Measurements from ENCODE around the gene RAB11FIP3.
"Not testable (repeated sequence)": the region's sequence is repeated elsewhere in the genome, so short reads cannot be mapped to it uniquely, and the experiment has no call there.

RAB11FIP3 gene

DNA sequence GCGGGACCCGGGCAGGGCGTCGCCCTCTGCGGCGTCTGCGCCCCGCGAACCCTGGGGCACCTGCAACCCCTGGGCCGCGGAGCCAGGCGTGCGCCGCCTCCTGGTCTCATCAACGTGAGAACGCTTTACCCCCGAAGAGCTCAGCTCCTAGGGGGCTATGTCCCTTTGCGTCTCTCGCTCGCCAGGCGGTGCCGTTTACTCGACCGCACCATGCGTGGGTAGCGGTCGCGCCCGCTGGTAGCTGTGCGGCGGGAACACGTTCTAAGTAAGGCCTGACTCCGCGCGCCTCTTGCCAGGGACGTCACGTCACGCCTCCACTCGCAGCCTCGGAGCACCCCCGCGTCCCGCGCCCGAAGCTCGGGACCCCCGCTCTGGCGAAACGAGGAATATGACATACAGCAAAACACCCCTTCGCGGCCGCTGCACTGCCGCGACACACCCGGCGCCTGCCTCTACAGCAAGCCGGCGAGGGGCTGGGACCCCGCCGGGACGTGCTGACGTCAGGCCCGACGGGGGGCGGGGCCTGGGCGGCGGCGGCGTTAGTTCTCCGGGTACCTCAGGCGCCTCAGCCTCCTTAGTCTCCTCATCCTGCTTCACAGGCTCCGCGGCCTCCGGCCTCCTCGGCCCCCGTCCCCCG, at the start of gene RAB11FIP3:
Gene RAB11FIP3, plus strand, starts transcription at position 568 of the 637 bp plus-strand sequence. CDS start 358 bp downstream, outside the sequence.
- DNase-seq, result peak; percentile 87

DNA sequence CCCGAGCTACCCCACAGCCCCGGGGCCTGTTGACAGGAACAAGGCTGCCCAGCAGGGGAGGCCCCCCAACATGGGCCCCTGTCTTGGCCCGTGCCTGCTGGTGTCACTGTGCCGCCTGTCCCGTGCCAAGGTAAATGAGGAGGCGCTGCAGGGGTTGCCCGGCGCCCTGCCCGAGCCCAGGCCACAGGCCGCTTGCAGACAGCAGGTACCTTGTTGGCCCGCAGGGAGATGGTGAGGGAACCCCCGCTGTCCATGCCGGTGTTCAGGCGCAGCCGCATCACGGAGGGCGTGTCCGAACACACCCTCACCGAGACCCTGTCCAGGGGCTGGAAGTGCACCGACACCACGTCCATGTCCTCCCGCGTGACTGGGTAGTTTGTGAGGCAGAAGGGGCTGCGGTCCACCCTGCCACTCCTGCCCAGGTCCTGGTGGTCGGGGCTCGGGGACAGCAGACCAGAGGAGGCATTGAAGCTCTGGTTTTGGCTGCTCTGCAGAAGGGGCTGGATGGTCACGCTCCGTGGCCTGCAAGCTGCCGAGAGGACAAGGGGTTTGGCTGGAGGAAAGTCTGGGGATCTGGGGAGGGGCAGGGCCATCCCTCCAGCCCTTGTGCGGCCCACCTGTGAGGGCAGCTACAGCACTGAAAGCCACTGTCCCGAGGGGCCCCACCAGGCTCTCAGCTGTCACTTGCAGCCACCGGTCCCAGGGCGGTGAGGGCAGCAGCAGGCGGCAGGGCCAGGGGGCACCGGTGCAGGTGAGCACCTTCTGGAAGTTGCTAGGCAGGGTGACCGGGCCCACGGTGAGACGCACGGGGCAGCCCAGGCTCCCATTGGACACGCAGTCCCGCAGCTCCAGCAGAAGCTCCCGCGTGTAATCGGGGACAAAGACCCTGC, 49.3 kb upstream of the RAB11FIP3 start:
- DNase-seq, result no peak

DNA sequence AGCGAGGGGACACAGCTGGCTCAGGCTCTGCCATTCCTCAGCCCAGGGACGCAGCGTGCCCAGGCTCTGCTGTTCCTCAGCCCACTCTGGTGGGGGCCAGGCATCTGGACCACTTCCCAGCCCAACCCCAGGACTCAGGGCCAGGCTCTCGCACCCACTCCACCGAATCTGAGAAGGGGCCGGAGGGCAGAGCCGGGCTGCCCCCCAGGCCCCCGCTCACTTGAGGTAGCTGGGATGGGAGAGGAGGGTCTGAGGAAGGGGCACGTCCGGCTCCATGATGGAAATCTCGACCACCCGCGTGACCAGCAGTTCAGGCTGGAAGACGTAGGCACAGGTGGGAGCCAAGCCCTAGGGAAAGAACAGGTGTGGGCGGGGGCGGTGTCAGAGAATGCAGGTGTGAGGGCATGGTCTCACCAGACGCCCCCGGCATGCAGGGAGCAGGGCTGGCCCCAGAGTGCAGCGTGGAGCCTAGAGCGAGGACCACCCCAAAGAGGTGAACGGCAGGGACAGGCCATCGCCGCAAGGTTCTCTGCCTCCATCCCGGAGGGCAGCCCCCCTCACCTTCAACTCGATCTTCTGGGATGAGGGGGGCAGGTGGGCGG, 48.5 kb upstream of the RAB11FIP3 start:
- no peak for DNase-seq

- no peak for DNase-seq
Observed at GRCh38 chr16:377419-377951, 48.0 kb upstream of the RAB11FIP3 start.

DNA sequence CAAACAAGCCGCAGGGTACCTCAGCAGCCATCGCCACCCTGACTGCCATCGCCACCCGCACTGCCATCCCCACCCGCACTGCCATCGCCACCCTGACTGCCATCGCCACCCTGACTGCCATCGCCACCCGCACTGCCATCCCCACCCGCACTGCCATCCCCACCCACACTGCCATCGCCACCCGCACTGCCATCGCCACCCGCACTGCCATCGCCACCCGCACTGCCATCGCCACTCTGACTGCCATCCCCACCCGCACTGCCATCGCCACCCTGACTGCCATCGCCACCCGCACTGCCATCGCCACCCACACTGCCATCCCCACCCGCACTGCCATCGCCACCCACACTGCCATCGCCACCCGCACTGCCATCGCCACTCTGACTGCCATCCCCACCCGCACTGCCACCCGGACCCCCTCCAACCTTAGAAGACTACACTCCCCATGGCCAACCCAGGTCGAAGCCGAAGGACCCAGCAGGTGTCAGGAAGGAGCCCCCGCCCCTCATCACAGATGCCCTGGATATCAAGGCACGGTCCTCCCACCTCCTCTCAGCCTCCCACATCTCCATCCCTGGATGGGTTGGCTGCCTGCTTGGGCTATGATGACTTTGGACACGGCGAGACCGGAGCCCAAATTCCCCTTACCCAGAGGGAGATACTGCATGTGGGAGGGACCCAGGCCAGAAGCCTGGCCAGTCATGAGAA, 47.2 kb upstream of the RAB11FIP3 start:
- DNase-seq, result not testable (repeated sequence)

DNA sequence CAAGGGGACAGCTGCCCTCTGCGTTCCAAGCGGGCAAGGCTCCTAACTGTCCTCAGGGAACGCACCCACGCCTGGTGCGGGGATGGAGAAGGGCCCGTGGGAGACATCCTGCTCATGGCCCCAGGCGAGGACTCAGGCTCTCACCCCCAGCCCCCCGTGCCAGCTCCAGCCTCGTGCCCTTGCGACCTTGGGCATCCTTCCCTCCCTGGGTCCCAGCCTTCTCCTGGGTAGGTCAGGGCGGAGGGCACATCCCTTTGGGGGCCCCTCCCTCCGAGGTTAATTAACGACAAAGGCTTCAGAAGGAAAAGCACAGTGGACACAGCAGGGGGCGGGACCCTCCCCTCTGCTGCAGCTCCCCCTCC, 46.6 kb upstream of the RAB11FIP3 start:
- no peak for DNase-seq

- DNase-seq, result no peak
Observed at GRCh38 chr16:379183-379960, 46.1 kb upstream of the RAB11FIP3 start.

DNA sequence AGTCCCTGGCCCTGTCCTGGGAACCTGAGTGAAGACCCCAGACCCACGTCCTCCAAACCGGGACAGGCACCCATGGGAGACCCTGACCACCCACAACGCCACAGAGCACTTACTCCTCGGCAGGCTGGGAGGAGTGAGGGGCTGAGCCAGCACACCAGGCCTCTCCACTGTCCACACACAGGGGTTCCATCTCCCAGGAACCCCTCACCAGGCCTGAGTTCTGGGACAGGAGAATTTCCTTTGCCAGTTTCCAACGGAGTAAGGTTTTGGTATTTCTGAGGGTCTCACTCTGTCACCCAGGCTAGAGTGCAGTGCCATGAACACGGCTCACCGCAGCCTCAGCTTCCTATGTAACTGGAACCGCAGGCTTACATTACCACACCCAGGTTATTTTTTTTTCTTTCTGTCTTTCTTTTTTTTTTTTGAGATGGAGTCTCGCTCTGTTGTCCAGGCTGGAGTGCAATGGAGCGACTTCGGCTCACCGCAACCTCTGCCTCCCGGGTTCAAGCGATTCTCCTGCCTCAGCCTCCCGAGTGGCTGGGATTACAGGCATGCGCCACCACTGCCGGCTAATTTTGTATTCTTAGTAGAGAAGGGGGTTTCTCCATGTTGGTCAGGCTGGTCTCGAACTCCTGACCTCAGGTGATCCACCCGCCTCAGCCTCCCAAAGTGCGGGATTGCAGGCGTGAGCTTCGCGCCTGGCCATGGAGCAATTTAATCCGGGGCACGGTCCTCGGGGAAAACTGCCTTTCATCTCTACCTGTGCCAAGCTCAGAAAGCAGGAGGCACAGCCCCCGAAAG, 45.3 kb upstream of the RAB11FIP3 start:
- no peak for DNase-seq

DNA sequence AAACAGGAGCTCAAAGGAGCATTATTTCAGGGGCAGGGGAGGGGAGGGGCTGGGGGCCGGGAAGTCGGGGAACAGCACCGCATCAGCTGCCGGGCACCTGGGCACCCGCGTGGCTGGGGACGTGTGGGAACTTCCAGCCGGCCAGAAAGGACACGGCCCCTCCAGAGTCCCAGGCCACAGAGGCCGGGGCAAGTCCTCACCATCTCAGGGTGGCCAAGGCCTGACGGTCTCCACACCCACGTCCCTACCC, 44.8 kb upstream of the RAB11FIP3 start:
- no peak for DNase-seq

DNA sequence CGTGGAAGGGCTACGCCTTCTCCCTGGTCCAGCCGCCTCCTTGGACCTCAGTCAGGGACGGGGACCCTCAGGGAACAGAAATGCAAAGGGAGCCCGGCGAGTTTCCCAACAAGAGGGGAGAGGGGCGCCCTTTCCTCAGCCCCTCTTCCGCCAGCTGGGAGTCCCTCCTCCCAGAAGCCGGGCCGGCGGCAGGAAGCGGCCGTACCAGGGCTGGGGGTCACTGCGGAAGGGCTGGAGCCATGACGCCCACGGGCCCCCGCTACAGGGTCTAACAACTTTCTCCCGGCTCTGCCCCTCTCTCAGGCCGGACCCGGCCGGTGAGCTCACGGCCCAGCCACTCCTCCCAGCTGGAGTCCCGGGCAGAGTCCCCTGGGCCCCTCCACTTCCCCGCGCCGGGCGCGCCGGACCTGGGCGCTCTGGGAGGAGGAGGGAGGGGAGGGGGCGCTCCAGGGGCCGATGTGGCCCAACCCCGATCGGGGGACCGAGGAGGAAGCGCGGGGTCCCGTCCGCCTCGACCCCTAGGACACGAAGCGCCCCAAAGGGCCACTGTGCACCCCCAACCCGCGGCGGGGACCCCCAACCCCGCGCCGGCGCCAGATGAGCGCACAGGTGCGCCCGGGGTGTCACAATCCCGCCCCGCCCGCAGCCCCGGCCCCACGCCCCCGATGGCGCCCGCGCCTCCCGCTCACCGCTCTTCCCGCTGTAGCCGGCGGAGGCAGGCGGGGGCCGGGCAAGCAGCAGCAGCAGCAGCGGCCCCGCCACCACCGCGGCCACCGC, 44.2 kb upstream of the RAB11FIP3 start:
- no peak for DNase-seq

GRCh38 chr16:381789-382717, 43.4 kb upstream of the RAB11FIP3 start, which contains the start of gene PGAP6:
TSS of gene PGAP6 (minus strand) at chr16:381978. CDS start at chr16:381821, 157 bp downstream.
- peak; percentile 73 for DNase-seq

GRCh38 chr16:383326-384051, 42.0 kb upstream of the RAB11FIP3 start:
- no peak for DNase-seq

- no peak for DNase-seq
Observed at GRCh38 chr16:386641-387156, 38.8 kb upstream of the RAB11FIP3 start.

DNA sequence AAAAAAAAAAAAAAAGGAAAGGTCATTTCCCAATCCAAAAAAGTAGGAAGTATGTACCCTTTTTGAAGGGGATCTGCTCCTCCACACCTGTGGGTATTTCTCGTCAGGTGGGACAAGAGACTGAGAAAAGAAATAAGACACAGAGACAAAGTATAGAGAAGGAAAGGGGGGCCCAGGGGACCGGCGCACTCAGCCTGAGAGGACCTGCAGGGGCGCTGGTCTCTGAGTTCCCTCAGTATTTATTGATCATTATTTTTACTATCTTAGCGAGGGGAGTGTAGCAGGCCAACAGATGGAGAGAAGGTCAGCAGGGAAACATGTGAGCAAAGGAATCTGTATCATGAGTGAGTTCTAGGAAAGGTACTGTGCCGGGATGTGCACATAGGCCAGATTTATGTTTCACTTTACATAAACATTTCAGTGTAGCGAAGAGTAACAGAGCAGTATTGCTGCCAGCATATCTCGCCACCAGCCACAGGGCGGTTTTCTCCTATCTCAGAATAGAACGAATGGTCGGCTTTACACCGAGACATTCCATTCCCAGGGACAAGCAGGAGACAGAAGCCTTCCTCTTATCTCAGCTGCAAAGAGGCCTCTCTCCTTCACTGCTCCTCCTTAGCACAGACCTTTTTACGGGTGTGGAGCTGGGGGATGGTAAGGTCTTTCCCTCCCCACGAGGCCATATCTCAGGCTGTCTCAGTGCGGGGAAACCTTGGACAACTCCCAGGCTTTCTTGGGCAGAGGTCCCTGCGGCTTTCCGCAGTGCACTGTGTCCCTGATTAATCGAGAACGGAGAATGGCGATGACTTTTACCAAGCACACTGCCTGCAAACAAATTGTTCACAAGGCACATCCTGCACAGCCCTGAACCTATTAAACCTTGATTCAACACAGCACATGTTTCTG, 37.4 kb upstream of the RAB11FIP3 start:
- not testable (repeated sequence) for DNase-seq

DNA sequence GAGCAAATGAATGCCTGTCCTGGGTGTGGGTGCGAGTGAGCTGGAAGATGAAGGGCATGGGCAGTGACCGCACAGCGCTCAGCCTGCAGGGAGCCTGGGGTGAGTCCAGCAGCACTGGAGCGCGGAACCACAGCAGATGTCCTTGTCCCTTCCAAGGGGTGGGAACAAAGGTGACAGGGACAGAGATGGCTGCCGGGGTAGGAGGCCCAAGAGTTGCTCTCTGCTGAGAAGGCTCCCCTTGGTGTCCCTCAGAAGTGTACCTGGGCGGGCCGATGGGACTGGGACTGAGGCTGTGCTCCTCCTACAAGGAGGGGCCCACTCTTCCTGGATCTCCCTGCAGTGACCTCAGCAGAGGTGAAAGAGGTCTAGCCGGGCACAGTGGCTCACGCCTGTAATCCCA, 36.1 kb upstream of the RAB11FIP3 start:
- DNase-seq, result no peak

DNA sequence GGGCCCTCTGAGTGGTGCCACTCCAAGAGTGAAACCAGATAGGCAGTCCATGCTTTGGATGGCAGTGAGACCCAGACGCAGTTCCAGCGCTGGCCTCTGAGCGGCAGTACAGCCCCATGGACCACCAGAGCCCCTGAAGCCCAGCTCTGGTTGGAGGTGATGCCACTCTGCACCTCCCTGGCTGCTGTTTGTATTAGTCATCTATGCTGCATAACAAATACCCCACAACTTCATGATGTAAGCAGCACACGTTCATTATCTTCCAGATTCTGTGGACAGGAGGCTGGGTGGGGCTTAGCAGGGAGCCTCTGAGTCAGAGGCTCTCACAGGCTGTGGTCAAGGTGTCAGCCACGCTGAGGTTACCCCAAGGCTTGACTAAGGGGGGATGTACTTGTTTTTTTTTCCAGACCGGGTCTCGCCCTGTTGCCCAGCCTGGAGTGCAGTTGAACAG, 33.5 kb upstream of the RAB11FIP3 start:
- peak; percentile 68 for DNase-seq

- DNase-seq, result no peak
Observed at GRCh38 chr16:392450-393030, 32.9 kb upstream of the RAB11FIP3 start.
